HG03175 (cell line): ENCODE measurements around the gene NLRP9.
"Not testable (repeated sequence)": the region's sequence is repeated elsewhere in the genome, so short reads cannot be mapped to it uniquely, and the experiment has no call there.

ENCODE experiments used
- ATAC-seq: cut with Tn5 transposase; IDR thresholded peaks from one replicate; pipeline ENCODE4 v1.9.1; 2021; ENCODE audit warnings: mild to moderate bottlenecking, moderate library complexity; ENCODE audit not compliant: unreplicated experiment

Gene NLRP9

DNA sequence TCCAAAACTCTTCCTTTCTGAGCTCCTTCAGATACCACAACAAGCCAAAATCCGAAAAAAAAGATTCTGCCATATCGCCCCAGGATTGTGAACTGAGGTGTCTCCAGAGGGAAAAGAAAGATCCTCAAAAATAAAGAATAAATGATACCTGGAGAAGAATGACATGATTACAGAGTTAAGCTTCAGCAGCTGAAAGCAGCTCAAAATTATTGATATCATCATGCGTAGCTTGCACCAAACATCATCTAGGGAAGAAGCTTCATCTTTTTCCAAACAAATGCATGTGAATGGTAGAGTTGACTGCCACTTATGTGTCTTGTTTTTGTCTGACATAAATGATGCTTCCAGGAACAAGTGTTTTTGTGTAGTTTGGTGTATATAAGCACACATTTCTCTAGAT is at the start of gene NLRP9:
Gene NLRP9, minus strand, starts transcription at position 101 of the 400 bp plus-strand sequence. Its CDS starts 28 bp downstream, at position 73.
- ATAC-seq: no peak

DNA sequence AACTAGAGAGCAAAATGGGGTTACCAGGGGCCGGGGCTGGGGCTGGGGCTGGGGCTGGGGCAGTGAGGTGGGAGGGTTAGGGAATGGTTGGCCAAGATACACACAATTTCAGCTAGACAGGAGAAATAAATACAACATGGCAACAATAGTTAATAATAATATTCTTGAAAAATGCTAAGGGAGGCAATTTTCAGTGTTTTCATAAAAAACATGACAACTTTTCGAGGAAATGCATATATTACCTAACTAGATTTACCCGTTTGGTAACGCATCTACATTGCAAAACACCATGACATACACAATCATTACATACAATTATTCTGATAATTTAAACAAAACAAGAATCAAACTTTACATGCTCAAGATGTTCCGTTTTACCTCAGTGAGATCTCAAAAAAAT is 42.9 kb upstream of the NLRP9 start:
- ATAC-seq: no peak

DNA sequence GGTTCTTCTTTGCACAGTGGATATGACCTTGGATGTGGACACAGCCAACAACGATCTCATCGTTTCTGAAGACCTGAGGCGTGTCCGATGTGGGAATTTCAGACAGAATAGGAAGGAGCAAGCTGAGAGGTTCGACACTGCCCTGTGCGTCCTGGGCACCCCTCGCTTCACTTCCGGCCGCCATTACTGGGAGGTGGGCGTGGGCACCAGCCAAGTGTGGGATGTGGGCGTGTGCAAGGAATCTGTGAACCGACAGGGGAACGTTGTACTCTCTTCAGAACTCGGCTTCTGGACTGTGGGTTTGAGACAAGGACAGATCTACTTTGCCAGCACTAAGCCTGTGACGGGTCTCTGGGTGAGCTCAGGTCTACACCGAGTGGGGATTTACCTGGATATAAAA is 40.1 kb upstream of the NLRP9 start:
- ATAC-seq: no peak

DNA sequence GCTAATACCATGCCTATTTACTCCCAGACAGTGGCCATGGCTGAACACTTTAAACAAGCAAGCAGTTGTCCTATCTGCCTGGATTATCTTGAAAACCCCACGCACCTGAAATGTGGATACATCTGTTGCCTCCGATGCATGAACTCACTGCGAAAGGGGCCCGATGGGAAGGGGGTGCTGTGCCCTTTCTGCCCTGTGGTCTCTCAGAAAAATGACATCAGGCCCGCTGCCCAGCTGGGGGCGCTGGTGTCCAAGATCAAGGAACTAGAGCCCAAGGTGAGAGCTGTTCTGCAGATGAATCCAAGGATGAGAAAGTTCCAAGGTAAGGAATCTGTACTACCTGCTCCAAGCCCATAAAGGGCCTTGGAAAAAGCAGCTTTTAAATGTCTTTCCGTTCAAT is 39.3 kb upstream of the NLRP9 start:
- no peak for ATAC-seq

DNA sequence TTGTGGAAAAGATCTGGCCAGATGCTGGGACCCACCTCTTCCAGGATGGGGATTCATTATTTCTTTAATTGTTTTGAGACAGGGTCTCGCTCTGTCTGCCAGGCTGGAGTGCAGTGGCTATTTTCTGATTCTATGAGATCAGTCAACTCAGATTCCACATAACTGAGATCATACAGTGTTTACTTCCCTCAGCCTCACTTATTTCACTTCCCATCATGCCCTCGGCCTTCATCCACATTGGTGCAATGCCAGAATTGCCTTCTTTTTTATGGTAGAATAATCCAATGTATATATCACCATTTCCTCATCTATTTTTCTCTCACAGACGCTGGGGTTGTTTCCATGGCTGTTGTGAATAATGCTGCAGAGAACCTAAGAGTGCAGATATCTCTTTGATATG is 31.4 kb upstream of the NLRP9 start:
- ATAC-seq: not testable (repeated sequence)

DNA sequence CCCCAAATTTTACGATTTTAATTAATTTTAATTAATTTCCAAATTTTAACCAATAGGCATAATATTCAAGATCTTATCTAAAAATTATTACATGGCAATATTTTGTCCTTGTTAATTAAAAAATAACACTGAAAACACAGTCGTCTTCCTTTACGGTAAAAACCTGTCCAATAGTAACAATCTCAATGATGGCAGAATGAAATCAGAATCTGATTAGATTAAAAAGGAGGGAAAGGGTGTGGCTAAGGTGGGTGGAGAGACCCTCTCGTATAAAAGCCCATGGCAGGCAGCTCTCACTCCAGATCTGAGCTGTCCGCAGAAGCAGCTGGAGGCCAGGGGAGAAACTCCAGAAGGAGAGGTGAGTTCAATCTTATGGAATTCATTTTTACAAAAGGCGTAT is 30.6 kb upstream of the NLRP9 start, which contains the start of gene RFPL4AL1:
Gene RFPL4AL1, plus strand, starts transcription at position 301 of the 400 bp plus-strand sequence. CDS start 2,687 bp downstream, outside the sequence.
- ATAC-seq: not testable (repeated sequence)

DNA sequence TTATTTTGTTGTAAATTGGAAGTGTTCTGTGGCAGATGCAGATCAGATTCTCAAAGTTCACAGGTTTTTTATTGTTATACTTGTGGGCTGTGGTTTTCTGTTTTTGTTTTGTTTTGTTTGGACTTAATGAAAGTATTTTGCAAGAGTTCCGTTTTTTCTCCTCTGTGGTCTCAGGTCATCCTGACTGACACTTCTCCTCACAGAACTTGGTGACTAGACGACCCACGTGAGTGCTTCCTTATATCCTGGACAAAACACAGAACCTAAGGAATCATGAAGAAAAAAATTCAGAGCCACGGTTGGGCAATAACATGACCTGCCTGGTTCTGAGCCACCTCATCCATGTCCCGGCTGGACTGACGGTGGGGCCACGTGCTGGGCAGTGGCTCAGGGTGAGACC is 28.3 kb upstream of the NLRP9 start:
- no peak for ATAC-seq

DNA sequence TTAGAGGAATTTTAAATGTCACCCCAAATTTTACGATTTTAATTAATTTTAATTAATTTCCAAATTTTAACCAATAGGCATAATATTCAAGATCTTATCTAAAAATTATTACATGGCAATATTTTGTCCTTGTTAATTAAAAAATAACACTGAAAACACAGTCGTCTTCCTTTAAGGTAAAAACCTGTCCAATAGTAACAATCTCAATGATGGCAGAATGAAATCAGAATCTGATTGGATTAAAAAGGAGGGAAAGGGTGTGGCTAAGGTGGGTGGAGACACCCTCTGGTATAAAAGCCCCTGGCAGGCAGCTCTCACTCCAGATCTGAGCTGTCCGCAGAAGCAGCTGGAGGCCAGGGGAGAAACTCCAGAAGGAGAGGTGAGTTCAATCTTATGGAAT is 20.6 kb upstream of the NLRP9 start, which contains the start of gene RFPL4A:
Gene RFPL4A, plus strand, starts transcription at position 301 of the 400 bp plus-strand sequence. CDS start 2,704 bp downstream, outside the sequence.
- not testable (repeated sequence) for ATAC-seq

DNA sequence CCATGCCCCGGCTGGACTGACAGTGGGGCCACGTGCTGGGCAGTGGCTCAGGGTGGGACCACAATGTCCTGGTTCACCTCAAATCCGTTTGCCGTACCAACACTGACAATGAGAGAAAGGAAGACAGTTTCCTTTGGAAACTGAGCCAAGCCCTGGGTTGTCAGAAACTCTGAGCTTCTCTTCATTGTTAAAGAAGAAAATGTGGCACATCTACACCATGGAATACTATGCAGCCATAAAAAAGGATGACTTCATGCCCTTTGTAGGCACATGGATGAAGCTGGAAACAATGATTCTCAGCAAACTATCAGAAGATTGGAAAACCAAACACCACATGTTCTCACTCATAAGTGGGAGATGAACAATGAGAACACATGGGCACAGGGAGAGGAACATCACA is 18.6 kb upstream of the NLRP9 start:
- not testable (repeated sequence) for ATAC-seq

DNA sequence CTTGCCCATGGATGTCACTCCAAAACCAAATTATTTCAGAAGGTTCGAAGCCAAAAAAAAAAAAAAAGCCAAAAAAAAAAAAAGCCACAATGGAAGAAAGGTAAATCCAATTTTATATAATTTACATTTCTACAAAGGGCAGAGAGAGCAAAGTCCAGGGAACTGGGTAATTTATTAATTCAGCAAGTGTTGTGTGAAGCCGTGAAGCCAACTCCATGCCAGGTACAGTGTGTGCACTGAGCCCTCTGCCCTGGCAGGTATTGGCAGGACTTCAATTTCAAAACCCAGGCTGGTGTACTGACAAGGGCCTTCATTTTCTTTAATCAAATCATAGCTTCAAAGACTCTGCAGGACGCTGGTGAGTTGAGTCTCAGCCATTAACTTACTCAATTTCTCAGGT is 15.2 kb upstream of the NLRP9 start:
- no peak for ATAC-seq

DNA sequence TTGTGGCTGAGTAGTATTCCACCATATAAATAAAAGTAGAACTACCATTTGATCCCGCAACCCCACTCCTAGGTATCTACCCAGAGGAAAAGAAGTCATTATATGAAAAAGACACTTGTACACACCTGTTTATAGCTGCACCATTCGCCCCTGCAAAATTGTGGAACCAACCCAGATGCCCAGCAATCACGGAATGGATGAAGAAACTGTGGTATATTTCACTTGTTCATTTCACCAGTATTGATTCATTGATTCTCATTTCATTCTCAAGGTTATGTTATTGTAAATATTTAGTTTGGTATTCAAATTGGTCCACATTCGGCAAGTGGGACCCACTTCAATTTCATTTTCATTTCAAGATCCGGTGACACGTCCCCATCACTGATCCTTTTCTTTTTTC is 12.5 kb upstream of the NLRP9 start:
- no peak for ATAC-seq

DNA sequence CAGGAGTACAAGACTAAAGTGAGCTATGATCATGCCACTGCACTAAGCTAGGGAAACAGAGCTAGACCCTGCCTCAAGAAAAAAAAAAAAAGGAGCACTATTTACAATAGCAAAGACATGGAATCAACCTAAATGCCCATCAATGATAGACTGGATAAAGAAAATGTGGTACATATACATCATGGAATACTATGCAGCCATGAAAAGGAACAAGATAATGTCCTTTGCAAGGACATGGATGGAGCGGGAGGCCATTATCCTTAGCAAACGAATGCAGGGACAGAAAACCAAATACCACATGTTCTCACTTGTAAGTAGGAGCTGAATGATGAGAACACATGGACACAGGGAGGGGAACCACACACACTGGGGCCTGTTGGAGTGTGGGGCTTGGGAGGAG is 7.8 kb downstream of the NLRP9 start:
- not testable (repeated sequence) for ATAC-seq

DNA sequence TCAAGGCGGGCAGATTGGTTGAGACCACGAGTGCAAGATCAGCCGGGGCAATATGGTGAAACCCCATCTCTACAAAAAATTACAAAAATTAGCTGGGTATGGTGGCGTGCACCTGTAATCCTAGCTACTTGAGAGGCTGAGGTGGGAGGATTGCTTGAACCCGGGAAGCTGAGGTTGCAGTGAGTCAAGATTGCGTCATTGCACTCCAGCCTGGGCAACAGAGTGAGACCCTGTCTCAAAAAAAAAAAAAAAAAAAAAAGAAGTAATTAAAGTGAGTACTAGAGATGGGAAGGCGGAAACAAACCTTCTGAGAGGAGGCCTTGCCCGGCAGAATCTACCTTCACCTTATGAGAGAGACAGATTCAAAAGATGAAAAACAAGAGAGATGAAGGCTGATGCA is 14.7 kb downstream of the NLRP9 start:
- no peak for ATAC-seq

DNA sequence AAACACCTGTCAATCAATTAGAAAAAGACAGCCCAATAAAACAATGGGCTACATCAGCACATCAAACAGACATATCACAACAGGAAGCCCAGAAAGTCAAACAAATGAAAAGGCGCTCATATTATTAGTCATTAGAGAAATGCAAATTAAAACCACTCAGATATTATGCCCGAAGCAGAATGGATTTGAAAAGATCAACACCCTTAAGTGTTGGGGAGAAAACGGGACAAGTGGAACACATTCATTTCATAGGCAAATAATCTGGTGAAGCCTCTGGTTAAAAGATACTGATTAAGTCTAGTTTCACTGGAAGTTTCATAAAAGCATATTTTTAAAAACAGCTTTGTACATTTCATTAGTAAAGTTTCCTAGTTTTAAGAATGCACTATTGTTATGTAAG is 17.4 kb downstream of the NLRP9 start:
- no peak for ATAC-seq

DNA sequence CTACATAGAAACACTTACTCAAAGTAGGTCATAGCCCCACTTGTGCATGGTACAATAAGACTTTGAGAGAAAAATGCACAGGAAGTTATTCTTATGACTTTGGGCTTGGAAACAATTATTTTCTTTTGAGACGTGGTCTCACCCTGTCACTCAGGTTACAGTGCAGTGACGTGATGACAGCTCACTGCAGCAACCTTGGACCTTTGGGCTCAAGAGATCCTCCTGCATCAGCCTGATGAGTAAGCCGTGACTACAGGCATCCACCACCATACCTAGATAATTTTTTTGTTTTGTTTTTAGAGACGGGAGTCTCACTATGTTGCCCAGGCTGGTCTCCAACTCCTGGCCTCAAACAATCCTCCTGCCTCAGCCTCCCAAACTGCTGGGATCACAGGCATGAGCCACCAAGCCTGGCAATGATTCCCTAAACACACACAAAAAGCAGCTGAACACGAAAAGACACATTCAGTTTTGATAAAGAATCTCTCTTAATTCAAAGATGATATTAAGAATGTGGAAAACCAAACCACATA is 17.9 kb downstream of the NLRP9 start:
- no peak for ATAC-seq

DNA sequence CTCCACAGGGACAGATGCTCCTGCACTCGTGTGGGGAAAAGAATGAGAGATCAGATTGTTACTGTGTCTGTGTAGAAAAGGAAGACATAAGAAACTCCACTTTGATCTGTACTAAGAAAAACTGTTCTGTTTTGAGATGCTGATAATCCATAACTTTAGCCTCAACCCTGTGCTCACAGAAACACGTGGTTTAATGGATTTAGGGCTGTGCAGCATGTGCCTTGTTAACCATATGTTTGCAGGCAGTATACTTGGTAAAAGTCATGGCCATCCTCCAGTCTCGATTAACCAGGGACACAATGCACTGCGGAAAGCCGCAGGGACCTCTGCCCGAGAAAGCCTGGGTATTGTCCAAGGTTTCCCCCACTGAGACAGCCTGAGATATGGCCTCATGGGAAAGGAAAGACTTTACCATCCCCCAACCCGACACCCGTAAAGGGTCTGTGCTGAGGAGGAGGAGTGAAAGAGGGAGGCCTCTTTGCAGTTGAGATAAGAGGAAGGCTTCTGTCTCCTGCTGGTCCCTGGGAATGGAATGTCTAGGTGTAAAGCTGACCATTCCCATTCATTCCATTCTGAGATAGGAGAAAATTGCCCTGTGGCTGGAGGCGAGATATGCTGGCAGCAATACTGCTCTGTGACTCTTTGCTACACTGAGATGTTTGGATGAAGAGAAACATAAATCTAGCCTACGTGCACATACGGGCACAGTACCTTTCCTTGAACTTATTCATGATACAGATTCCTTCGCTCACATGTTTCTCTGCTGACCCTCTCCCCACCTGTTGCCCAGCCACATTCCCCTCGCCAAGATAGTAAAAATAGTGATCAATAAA is 20.1 kb downstream of the NLRP9 start:
- not testable (repeated sequence) for ATAC-seq

DNA sequence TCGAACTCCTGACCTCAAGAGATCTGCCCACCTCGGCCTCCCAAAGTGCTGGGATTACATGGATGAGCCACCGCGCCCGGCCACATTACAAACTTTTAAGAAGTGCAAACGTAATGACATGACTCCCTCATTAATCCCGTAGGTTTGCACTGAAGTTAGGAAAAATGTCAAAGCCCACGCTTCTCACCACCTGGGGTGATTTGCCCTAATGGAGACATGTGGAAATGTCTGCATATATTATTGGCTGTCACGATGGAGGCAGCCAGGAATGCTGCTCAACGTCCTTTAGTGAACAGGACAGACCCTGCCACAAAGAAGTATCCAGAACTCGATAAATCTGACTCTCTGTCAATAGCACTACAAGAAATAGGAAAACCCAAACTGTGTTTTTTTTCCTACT is 21.0 kb downstream of the NLRP9 start:
- ATAC-seq: no peak

DNA sequence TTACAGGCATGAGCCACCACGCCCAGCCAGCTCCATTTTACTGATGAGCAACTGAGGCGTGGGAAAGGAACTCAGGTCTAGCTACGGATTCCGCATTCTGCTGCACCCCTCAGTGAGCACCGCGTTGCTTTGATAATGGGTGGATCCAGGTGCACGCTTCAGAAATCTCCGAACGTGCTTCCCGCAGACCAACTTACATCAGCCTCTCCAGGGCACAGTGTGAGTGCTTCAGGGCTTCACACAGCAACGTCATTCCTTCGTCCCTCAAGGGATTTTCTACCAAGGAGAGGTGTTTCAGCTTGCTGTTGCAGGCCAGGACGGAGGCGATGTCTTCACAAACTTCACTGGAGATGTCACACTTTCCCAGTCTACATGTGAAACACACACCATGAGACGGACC is 21.7 kb downstream of the NLRP9 start:
- no peak for ATAC-seq

DNA sequence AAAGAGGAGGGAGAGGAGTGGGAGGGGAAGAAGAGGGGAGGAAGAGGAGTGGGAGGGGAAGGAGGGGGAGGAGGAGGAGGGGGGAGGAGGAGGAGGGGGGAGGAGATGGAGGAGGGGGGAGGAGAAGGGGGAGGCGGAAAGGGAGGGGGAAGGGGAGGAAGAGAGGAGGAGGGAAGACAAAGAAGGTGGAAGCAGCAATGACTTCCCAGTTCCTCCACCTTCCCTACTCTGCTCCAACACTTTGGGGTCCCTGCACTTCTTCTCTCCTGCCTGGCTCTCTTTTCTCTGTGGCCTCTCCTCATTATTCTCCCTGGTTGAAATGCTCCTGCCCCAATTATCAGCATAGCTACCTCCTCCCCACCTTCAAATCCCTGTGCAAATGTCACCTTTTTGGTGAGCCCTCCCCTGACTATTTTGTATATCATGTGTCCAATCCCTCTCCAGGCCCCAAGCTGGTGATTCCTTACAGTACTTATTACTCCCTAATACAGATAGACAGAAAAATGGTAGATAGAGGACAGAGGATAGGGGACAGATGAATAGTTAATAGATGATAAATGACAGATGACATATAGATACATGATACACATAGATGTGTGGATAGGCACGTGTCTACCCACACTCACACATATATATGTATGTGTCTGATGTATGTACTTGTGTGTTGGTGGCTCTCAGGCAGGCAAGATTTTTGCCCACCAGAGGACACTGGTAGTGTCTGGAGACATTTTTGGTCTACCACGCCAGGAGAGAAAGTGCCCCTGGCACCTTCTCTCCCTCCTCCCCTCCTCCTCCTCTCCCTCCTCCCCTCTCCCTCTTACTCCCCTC is 25.2 kb downstream of the NLRP9 start:
- no peak for ATAC-seq

DNA sequence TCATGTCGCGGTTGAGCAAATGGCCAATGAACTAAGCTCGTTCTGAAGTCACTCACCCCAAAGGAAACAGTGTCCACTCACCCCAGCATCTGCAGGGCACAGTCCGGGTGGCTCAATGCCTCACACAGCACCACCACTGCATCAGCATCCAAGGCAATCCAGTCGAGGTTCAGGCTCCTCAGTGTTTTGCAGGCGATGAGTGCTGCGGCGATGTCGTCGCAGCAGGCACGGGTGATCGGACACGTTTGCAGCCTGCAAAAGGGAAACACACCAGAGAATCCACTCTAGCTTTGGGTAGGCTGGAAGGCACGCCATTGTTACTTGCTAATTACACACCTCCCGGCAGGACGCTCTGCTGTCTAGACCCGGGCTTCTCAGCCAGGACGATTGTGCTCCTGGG is 26.5 kb downstream of the NLRP9 start:
- no peak for ATAC-seq

DNA sequence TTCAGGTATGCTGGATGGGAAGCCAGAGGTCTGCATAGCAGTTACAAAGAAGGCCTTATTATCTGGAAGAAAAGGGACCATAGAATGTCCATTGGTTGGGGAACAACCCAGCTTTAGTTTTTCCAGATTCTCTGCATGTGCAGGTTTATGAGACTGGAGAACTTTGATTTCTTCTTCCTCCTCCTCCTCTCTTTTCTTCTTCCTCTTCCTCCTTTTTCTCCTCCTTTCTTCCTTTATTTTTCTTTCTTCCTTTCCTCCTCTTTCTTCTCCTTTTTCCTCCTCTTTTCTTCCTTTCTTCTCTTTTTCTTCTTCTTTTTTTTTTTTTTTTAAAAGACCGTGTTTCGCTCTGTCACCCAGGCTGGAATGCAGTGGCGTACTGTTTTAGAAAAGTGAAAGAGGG is 32.2 kb downstream of the NLRP9 start:
- no peak for ATAC-seq
